22Rv1 (cell line): Measurements from ENCODE around the gene FOXS1.

Source experiments
- CTCF ChIP-seq: fragments of 450-650 bp; IDR thresholded peaks from 2 replicates; pipeline ENCODE4 v1.5.1; 2017; ENCODE audit warnings: mild to moderate bottlenecking
- ZFX ChIP-seq: fragments of 450-650 bp; IDR thresholded peaks from 2 replicates; pipeline ENCODE4 v1.6.1; 2017; ENCODE audit warnings: antibody characterized with exemption, borderline replicate concordance

- TF ChIP-seq CTCF (no peak), ZFX (no peak)
Observed at GRCh38 chr20:31811198-31811597, 34.2 kb downstream of the FOXS1 start.
